GM10266 (cell line): ENCODE data around the gene ADGRF5.

Experiments used
- DNase-seq: peaks from one replicate; pipeline ENCODE4 v3.0.0; 2012; ENCODE audit errors: extremely low spot score
- CTCF ChIP-seq: IDR thresholded peaks from 2 replicates; pipeline ENCODE4 v1.5.1; 2012; ENCODE audit warnings: mild to moderate bottlenecking, low read depth; ENCODE audit not compliant: control insufficient read depth, insufficient read depth; ENCODE audit errors: missing control alignments

Gene ADGRF5

GRCh38 chr6:46918806-46919205, 2.9 kb downstream of the ADGRF5 start:
- TF ChIP-seq CTCF = no peak
- no peak for DNase-seq

- DNase-seq = no peak
- TF ChIP-seq CTCF = no peak
Observed at GRCh38 chr6:46917002-46917545, 4.7 kb downstream of the ADGRF5 start.

- DNase-seq = no peak
- no peak for TF ChIP-seq CTCF
Observed at GRCh38 chr6:46915866-46916265, 5.9 kb downstream of the ADGRF5 start.

- DNase-seq = no peak
- TF ChIP-seq CTCF = no peak
Observed at GRCh38 chr6:46915380-46915779, 6.4 kb downstream of the ADGRF5 start.

- DNase-seq = no peak
Observed at GRCh38 chr6:46914279-46914810, 7.4 kb downstream of the ADGRF5 start.

GRCh38 chr6:46909371-46909770, 12.4 kb downstream of the ADGRF5 start:
- DNase-seq = no peak
- no peak for TF ChIP-seq CTCF

More at GRCh38 chr6:46914279-46914810, 7.4 kb downstream of the ADGRF5 start:
- TF ChIP-seq CTCF = no peak

GRCh38 chr6:46906776-46907175, 15.0 kb downstream of the ADGRF5 start:
- DNase-seq = no peak
- no peak for TF ChIP-seq CTCF
